Measurements from ENCODE around the gene SLAMF1. TPM values are rescaled to one million over a fixed set of nuclear protein-coding genes. Genes with fewer than 3 reads are reported as not detected.

The SLAMF1 gene
- total and polyA plus RNA-seq, 8 donors, result 0.16 to 0.47 (median 0.38) TPM; not detected in 1

GRCh38 chr1:160636547-160636946 lies 10.3 kb downstream of the SLAMF1 start:
- no peak for TF ChIP-seq CTCF (IDR thresholded peaks at IDR 0.05)
- Histone ChIP-seq H3K4me3 (no peak overlapping the region), H3K27ac (no peak overlapping the region), H3K27me3 (no peaks in the 10 kb centered on the region), H3K9me3 (no peaks in the 10 kb centered on the region), H3K36me3 (no peaks in the 10 kb centered on the region), H3K4me1 (peaks cover 0 to 7% (median 6%) of the 10 kb centered on the region in 3 donors)
- FAIRE-seq, result no peak
- DNase-seq, result no peak
- WGBS, 2 donors, result 88 to 89% methylated on average over 3 of the region's 3 CpGs
- intact Hi-C loops (cut with DNase I), result no loop called here
- ATAC-seq, result no peak

GRCh38 chr1:160636076-160636475 lies 10.8 kb downstream of the SLAMF1 start:
- 81 to 84% methylated on average over 4 of the region's 4 CpGs for WGBS, 2 donors
- no peak for TF ChIP-seq CTCF (IDR thresholded peaks at IDR 0.05)
- DNase-seq, result no peak
- intact Hi-C loops (cut with DNase I), result no loop called here
- Histone ChIP-seq H3K4me3 (no peak overlapping the region), H3K9me3 (no peaks in the 10 kb centered on the region), H3K27ac (no peak overlapping the region), H3K4me1 (peaks cover 0 to 7% (median 6%) of the 10 kb centered on the region in 3 donors), H3K27me3 (no peaks in the 10 kb centered on the region), H3K36me3 (no peaks in the 10 kb centered on the region)
- ATAC-seq, result no peak
- no peak for FAIRE-seq

GRCh38 chr1:160634543-160635491 lies 12.0 kb downstream of the SLAMF1 start:
- H3K4me3 ChIP-seq, result no peak overlapping the region
- no peak for TF ChIP-seq CTCF (IDR thresholded peaks at IDR 0.05)
- H3K27ac ChIP-seq, result no peak overlapping the region
- WGBS, 2 donors, result 88 to 91% methylated on average over 17 of the region's 17 CpGs
- no peaks in the 10 kb centered on the region for H3K36me3 ChIP-seq
- no peak for FAIRE-seq
- intact Hi-C loops (cut with DNase I), result no loop called here
- no peaks in the 10 kb centered on the region for H3K9me3 ChIP-seq
- no peaks in the 10 kb centered on the region for H3K27me3 ChIP-seq
- peaks cover 0 to 7% (median 6%) of the 10 kb centered on the region in 3 donors for H3K4me1 ChIP-seq
- no peak for DNase-seq
- no peak for ATAC-seq

- no peak overlapping the region for H3K4me3 ChIP-seq
- H3K27me3 ChIP-seq, result no peaks in the 10 kb centered on the region
- TF ChIP-seq CTCF (IDR thresholded peaks at IDR 0.05), result no peak
- H3K9me3 ChIP-seq, result no peaks in the 10 kb centered on the region
- WGBS, 2 donors, result 37 to 42% methylated on average over 2 of the region's 2 CpGs
- no peak for DNase-seq
- no peak overlapping the region for H3K27ac ChIP-seq
- H3K36me3 ChIP-seq, result no peaks in the 10 kb centered on the region
- no peak for ATAC-seq
- peaks cover 0 to 4% (median 0%) of the 10 kb centered on the region in 3 donors for H3K4me1 ChIP-seq
- intact Hi-C loops (cut with DNase I), result no loop called here
- FAIRE-seq, result no peak
Measured at GRCh38 chr1:160633330-160633903, 13.4 kb downstream of the SLAMF1 start.
